ENCODE results near the gene SLC44A1.

DNA sequence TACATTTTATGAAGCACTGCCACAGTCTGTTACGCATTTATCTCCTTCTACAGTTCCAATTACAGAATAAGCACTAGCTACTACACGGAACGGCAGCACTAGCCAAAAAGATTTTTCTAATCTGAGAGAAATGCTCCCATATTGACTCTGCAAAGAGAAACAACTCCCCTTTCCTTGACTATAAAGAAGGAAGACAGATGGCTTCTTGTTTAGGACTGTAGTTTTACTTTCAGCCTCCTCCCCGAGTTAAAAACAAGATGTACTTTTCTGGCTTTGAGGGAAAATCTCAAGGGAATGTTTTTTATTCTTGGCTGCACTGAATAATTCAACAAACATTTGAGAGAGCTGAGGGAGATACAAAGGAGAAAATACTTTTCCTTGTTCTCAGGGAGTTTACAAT, 1.9 kb upstream of the SLC44A1 start:
- TF ChIP-seq, protein P1, sequence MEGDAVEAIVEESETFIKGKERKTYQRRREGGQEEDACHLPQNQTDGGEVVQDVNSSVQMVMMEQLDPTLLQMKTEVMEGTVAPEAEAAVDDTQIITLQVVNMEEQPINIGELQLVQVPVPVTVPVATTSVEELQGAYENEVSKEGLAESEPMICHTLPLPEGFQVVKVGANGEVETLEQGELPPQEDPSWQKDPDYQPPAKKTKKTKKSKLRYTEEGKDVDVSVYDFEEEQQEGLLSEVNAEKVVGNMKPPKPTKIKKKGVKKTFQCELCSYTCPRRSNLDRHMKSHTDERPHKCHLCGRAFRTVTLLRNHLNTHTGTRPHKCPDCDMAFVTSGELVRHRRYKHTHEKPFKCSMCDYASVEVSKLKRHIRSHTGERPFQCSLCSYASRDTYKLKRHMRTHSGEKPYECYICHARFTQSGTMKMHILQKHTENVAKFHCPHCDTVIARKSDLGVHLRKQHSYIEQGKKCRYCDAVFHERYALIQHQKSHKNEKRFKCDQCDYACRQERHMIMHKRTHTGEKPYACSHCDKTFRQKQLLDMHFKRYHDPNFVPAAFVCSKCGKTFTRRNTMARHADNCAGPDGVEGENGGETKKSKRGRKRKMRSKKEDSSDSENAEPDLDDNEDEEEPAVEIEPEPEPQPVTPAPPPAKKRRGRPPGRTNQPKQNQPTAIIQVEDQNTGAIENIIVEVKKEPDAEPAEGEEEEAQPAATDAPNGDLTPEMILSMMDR (conservative IDR thresholded peaks at IDR 0.05; ENCODE audit: low read length), result no peak
- no peak for TF ChIP-seq EZH2phosphoT487 (IDR thresholded peaks at IDR 0.05; ENCODE audit: borderline replicate concordance, low read depth, low read length)

Measured in OCI-LY7 (cell line).